ENCODE measurements around the gene P3H2. TPM values are rescaled to one million over a fixed set of nuclear protein-coding genes. Genes with fewer than 3 reads are reported as not detected.

P3H2 gene
- polyA plus RNA-seq, 1 experiment: 32.6 TPM

DNA sequence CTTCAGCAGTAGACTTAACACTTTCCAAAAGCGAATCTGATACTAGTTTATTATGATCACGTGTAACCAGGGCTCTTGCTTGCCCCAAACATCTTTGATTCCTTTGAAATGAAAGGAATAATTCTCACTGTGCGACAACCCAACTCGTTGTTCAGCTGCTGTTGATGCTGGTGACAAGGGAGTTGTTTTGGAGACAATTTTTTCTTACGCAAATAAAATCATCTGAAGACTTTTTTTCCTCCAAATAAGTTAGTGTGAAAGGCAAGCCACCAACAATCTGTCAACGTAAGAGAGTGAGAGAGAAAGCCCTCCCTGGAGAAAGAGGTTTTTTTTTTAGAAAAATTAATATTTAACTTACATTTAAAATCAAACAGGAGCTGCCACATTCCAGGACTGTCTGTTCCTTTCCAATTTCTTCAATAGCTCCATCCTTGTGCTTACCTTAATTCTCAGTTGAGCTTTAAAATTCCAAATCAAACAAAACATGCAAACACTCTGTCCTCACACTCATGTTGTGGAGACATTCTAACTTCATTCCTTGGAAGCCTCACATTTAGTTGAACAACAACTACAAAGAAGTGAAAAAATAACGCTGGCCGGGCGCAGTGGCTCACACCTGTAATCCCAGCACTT, 4.9 kb upstream of the P3H2 start:
- H3K27ac ChIP-seq (ENCODE audit: low read depth, low read length): no peak overlapping the region
- TF ChIP-seq CTCF (IDR thresholded peaks at IDR 0.05; ENCODE audit: low read depth, low read length): no peak
- CTCF ChIA-PET: interaction anchor here (0.6 kb wide), 1 partner anchor 99 kb away, joined by 3 read pairs; no protein-coding TSS in a partner anchor
- DNase-seq (ENCODE audit: low read depth, low spot score): no peak
- H3K4me3 ChIP-seq (ENCODE audit: low read depth, low read length): no peak overlapping the region
- POLR2A ChIA-PET: no interaction called here
- H3K27me3 ChIP-seq (ENCODE audit: control insufficient read depth, insufficient read depth, low read length): no peaks in the 10 kb centered on the region
- no peaks in the 10 kb centered on the region for H3K9me3 ChIP-seq (ENCODE audit: control insufficient read depth, insufficient read depth, low read length)

DNA sequence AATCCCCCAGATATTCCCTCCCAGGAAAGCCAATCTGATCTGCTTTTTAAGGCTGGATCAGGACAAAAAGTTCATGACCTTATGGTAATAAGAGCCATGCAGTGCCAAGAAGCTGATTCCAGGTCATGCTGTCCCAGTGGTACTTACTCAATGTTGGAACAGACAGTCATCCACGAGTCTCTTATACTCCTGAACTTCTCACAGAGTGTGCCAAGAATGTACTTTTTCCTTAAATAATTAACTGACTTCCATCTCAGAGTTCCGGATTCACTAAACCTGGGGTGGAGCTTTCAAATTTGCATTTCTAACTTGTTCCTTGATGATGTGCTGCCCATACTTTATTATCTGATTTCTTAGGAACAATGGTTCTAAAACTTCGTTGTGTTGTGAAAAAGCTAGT, 3.4 kb upstream of the P3H2 start:
- no peaks in the 10 kb centered on the region for H3K9me3 ChIP-seq (ENCODE audit: control insufficient read depth, insufficient read depth, low read length)
- H3K27ac ChIP-seq (ENCODE audit: low read depth, low read length): no peak overlapping the region
- ChIA-PET CTCF (interaction anchor here (1.2 to 1.5 kb wide), 2 partner anchors 78 to 157 kb away, joined by 3 to 5 read pairs; no protein-coding TSS in a partner anchor), POLR2A (no interaction called here)
- H3K4me3 ChIP-seq (ENCODE audit: low read depth, low read length): no peak overlapping the region
- TF ChIP-seq CTCF (IDR thresholded peaks at IDR 0.05; ENCODE audit: low read depth, low read length): no peak
- H3K27me3 ChIP-seq (ENCODE audit: control insufficient read depth, insufficient read depth, low read length): no peaks in the 10 kb centered on the region
- DNase-seq (ENCODE audit: low read depth, low spot score): no peak

- CTCF ChIA-PET: interaction anchor here (1.1 to 2.6 kb wide), 6 partner anchors 80 to 161 kb away, joined by 3 to 20 read pairs (median 4); no protein-coding TSS in a partner anchor
- DNase-seq (ENCODE audit: low read depth, low spot score): no peak
- POLR2A ChIA-PET: interaction anchor here (0.7 kb wide), 1 partner anchor 78 kb away, joined by 6 read pairs; no protein-coding TSS in a partner anchor
- no peak for TF ChIP-seq CTCF (IDR thresholded peaks at IDR 0.05; ENCODE audit: low read depth, low read length)
- Histone ChIP-seq H3K4me3 (ENCODE audit: low read depth, low read length) (no peak overlapping the region), H3K27me3 (ENCODE audit: control insufficient read depth, insufficient read depth, low read length) (no peaks in the 10 kb centered on the region), H3K9me3 (ENCODE audit: control insufficient read depth, insufficient read depth, low read length) (no peaks in the 10 kb centered on the region), H3K27ac (ENCODE audit: low read depth, low read length) (no peak overlapping the region)
Measured at GRCh38 chr3:190122198-190122771, 1.6 kb upstream of the P3H2 start.

DNA sequence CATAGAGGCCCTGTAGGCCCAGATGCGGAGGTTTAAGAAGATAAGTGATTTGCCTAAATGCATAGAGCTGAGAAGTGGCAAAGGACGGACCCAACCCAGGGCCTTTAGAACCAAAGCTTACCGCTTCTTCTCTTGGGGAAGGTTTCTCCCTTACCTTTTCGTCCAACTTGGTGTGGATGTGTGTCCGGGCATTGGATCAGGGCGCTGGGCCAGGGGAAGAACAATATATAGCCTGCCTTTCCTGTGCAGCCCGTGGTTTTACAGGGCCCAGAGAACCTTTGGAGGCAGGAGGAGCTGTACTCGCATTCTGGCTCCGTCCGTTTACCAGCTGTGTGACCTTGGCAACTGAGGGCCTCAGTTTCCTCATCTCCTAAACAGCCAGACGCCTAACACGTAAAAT, 686 bp upstream of the P3H2 start:
- no peak overlapping the region for H3K4me3 ChIP-seq (ENCODE audit: low read depth, low read length)
- DNase-seq (ENCODE audit: low read depth, low spot score): no peak
- POLR2A ChIA-PET: interaction anchor here (0.5 to 1.6 kb wide), 4 partner anchors 30 to 205 kb away, joined by 3 to 6 read pairs (median 4); no protein-coding TSS in a partner anchor

More for the DNA sequence above, 686 bp upstream of the P3H2 start:
- no peak for TF ChIP-seq CTCF (IDR thresholded peaks at IDR 0.05; ENCODE audit: low read depth, low read length)
- H3K27me3 ChIP-seq (ENCODE audit: control insufficient read depth, insufficient read depth, low read length): no peaks in the 10 kb centered on the region
- no peaks in the 10 kb centered on the region for H3K9me3 ChIP-seq (ENCODE audit: control insufficient read depth, insufficient read depth, low read length)
- no peak overlapping the region for H3K27ac ChIP-seq (ENCODE audit: low read depth, low read length)
- CTCF ChIA-PET: interaction anchor here (0.6 to 2.6 kb wide), 40 partner anchors 9 to 200 kb away, joined by 3 to 20 read pairs (median 5); partner anchors contain the start of gene CLDN1

Data from AG04450 (cell line).